T-cell (primary cell): ENCODE data around the gene TDRD3. TPM values are rescaled to one million over a fixed set of nuclear protein-coding genes. Genes with fewer than 3 reads are reported as not detected.

ENCODE experiments used
- ATAC-seq, 4 experiments: fragments of 200-7000 bp in 3 of 4; fragments of 150-1000 bp in 1 of 4; cut with Tn5 transposase; replicated peaks in 1 of 4; 1 replicate in 3 of 4; 2 replicates in 1 of 4; pipeline ENCODE4 v1.10.0; 2021; ENCODE audit warnings: moderate library complexity in 3 of 4, mild to moderate bottlenecking in 2 of 4, moderate number of reproducible peaks in 1 of 4
- CTCF ChIA-PET, 2 donors: fragments of 300-600 bp; sonication (Branson Sonifier 250); formaldehyde crosslinking; loops; one replicate each; lab custom pipeline; 2022; ENCODE audit warnings: antibody characterized with exemption in 2 of 2; lab: Charles Lee
- POLR2A ChIA-PET, 2 donors: fragments of 300-600 bp; sonication (Branson Sonifier 250); formaldehyde crosslinking; loops; one replicate each; lab custom pipeline; 2022; ENCODE audit warnings: antibody characterized with exemption in 2 of 2; lab: Charles Lee
- DNase-seq, 35 experiments: peaks; one replicate each; pipeline versions ENCODE4 v3.0.0 to v3.0.0-alpha.2; 2013 to 2023
- H3K27ac ChIP-seq: one replicate; pipeline ENCODE4 v1.5.1; 2013; ENCODE audit warnings: low read length
- H3K27me3 ChIP-seq, 2 experiments: replicated peaks in 1 of 2; 1 replicate in 1 of 2; 2 replicates in 1 of 2; pipeline versions ENCODE4 v1.6.1 to v1.7.0; 2013; ENCODE audit warnings: low read length in 1 of 2, mixed read lengths in 1 of 2; ENCODE audit not compliant: control insufficient read depth in 2 of 2, insufficient read depth in 2 of 2; ENCODE audit errors: extremely low read depth in 1 of 2
- H3K36me3 ChIP-seq, 2 donors: 1 replicate in 1 of 2; 2 replicates in 1 of 2; pipeline versions ENCODE4 v1.6.1 to v1.7.0; 2013; ENCODE audit warnings: low read length in 1 of 2; ENCODE audit not compliant: control insufficient read depth in 2 of 2, insufficient read depth in 1 of 2; ENCODE audit errors: extremely low read depth in 1 of 2
- H3K4me1 ChIP-seq, 2 experiments: 1 replicate in 1 of 2; 2 replicates in 1 of 2; pipeline versions ENCODE4 v1.6.1 to v1.7.0; 2013; ENCODE audit warnings: low read length in 2 of 2, mixed read lengths in 1 of 2; ENCODE audit not compliant: insufficient read depth in 2 of 2, control insufficient read depth in 1 of 2; ENCODE audit errors: extremely low read depth in 1 of 2
- H3K4me3 ChIP-seq, 2 donors: 1 replicate in 1 of 2; 2 replicates in 1 of 2; pipeline versions ENCODE4 v1.5.1 to v1.7.0; 2013; ENCODE audit warnings: mild to moderate bottlenecking in 2 of 2, low read length in 1 of 2, moderate library complexity in 1 of 2; ENCODE audit not compliant: control insufficient read depth in 1 of 2; ENCODE audit errors: extremely low read depth in 1 of 2
- H3K9me3 ChIP-seq: 2 replicates; pipeline ENCODE4 v1.7.0; 2013
- H3K27ac Mint-ChIP-seq, 2 donors: one replicate each; pipeline ENCODE4 v1.8.0; 2020 to 2021; ENCODE audit warnings: mild to moderate bottlenecking in 2 of 2, mixed read lengths in 2 of 2
- H3K27me3 Mint-ChIP-seq, 2 donors: one replicate each; pipeline ENCODE4 v1.8.0; 2021 to 2022; ENCODE audit warnings: mixed read lengths in 2 of 2
- H3K36me3 Mint-ChIP-seq: one replicate; pipeline ENCODE4 v1.8.0; 2021; ENCODE audit warnings: mixed read lengths
- H3K4me1 Mint-ChIP-seq, 3 donors: one replicate each; pipeline ENCODE4 v1.8.0; 2020 to 2022; ENCODE audit warnings: mixed read lengths in 3 of 3, mild to moderate bottlenecking in 1 of 3
- H3K4me3 Mint-ChIP-seq, 3 donors: one replicate each; pipeline ENCODE4 v1.8.0; 2020 to 2022; ENCODE audit warnings: mild to moderate bottlenecking in 3 of 3, mixed read lengths in 3 of 3, moderate library complexity in 3 of 3
- H3K9me3 Mint-ChIP-seq, 3 donors: one replicate each; pipeline ENCODE4 v1.8.0; 2020 to 2022; ENCODE audit warnings: mixed read lengths in 3 of 3
- WGBS: methylation state at CpG from one replicate; pipeline ENCODE4 v1.1.5; 2013; ENCODE audit warnings: missing lambda C conversion rate; ENCODE audit not compliant: insufficient coverage; 5-methylcytosine and 5-hydroxymethylcytosine counted together
- total RNA-seq, 35 experiments: library from RNA in 6 of 35; stranded (reverse) in 6 of 35; fragments of 120-200 nt in 1 of 35; gene quantifications; one replicate each; pipeline versions ENCODE4 v1.2.1 to v1.2.4 and lab custom pipeline; 2013 to 2026

Gene TDRD3
- total RNA-seq, 5 donors from 2014 or later (not counting 1 experiment from before 2014, with no cell fraction given): 23.6 to 30.4 (median 26.8) TPM

- H3K36me3 Mint-ChIP-seq: no peaks in the 10 kb centered on the region
- Histone ChIP-seq H3K27me3 (no peaks in the 10 kb centered on the region), H3K36me3 (no peaks in the 10 kb centered on the region), H3K27ac (no peak overlapping the region), H3K4me1 (no peaks in the 10 kb centered on the region), H3K9me3 (no peaks in the 10 kb centered on the region), H3K4me3 (no peak overlapping the region)
- no peak for DNase-seq
- H3K27ac Mint-ChIP-seq: no peak overlapping the region
- H3K4me3 Mint-ChIP-seq: no peak overlapping the region
- WGBS: 86% methylated on average over 7 of the region's 9 CpGs
- H3K4me1 Mint-ChIP-seq: no peaks in the 10 kb centered on the region
- no peak for ATAC-seq
- CTCF ChIA-PET: no interaction called here
- POLR2A ChIA-PET: no interaction called here
- H3K9me3 Mint-ChIP-seq: no peaks in the 10 kb centered on the region
- H3K27me3 Mint-ChIP-seq: peaks cover 0 to 3% of the 10 kb centered on the region in 2 donors
These were observed 186.3 kb downstream of the TDRD3 start for GRCh38 chr13:60583196-60583888.

GRCh38 chr13:60583911-60584753 lies 187.1 kb downstream of the TDRD3 start:
- WGBS: 66% methylated on average over 6 of the region's 15 CpGs
- CTCF ChIA-PET: no interaction called here

GRCh38 chr13:60584976-60585375 lies 188.0 kb downstream of the TDRD3 start:
- no peak for DNase-seq
- peaks cover 0 to 3% of the 10 kb centered on the region in 2 donors for H3K27me3 Mint-ChIP-seq
- Histone ChIP-seq H3K27me3 (no peaks in the 10 kb centered on the region), H3K4me1 (no peaks in the 10 kb centered on the region), H3K27ac (no peak overlapping the region), H3K9me3 (no peaks in the 10 kb centered on the region), H3K36me3 (no peaks in the 10 kb centered on the region), H3K4me3 (no peak overlapping the region)
- no peak overlapping the region for H3K27ac Mint-ChIP-seq
- ChIA-PET CTCF (no interaction called here), POLR2A (no interaction called here)
- no peak for ATAC-seq
- no peaks in the 10 kb centered on the region for H3K4me1 Mint-ChIP-seq
- H3K36me3 Mint-ChIP-seq: no peaks in the 10 kb centered on the region
- WGBS: 89% methylated on average over 10 of the region's 11 CpGs
- no peak overlapping the region for H3K4me3 Mint-ChIP-seq
- no peaks in the 10 kb centered on the region for H3K9me3 Mint-ChIP-seq

More at GRCh38 chr13:60583911-60584753, 187.1 kb downstream of the TDRD3 start:
- no peak for DNase-seq
- no peaks in the 10 kb centered on the region for H3K4me1 ChIP-seq
- no peak overlapping the region for H3K27ac ChIP-seq
- H3K36me3 ChIP-seq: no peaks in the 10 kb centered on the region
- H3K27me3 ChIP-seq: no peaks in the 10 kb centered on the region
- no peaks in the 10 kb centered on the region for H3K9me3 Mint-ChIP-seq
- H3K4me3 ChIP-seq: no peak overlapping the region
- ATAC-seq: no peak
- no peak overlapping the region for H3K4me3 Mint-ChIP-seq
- no peaks in the 10 kb centered on the region for H3K36me3 Mint-ChIP-seq
- peaks cover 0 to 3% of the 10 kb centered on the region in 2 donors for H3K27me3 Mint-ChIP-seq
- no peaks in the 10 kb centered on the region for H3K9me3 ChIP-seq
- no peak overlapping the region for H3K27ac Mint-ChIP-seq
- POLR2A ChIA-PET: no interaction called here
- no peaks in the 10 kb centered on the region for H3K4me1 Mint-ChIP-seq

GRCh38 chr13:60590800-60591747 lies 194.1 kb downstream of the TDRD3 start:
- ATAC-seq (no peak), DNase-seq (no peak)
- CTCF ChIA-PET: no interaction called here
- 62% methylated on average over 11 of the region's 18 CpGs for WGBS
- H3K9me3 ChIP-seq: no peaks in the 10 kb centered on the region
- H3K36me3 Mint-ChIP-seq: no peaks in the 10 kb centered on the region
- H3K4me3 Mint-ChIP-seq: no peak overlapping the region
- POLR2A ChIA-PET: no interaction called here
- no peaks in the 10 kb centered on the region for H3K27me3 ChIP-seq
- H3K36me3 ChIP-seq: no peaks in the 10 kb centered on the region
- no peak overlapping the region for H3K4me3 ChIP-seq
- H3K9me3 Mint-ChIP-seq: no peaks in the 10 kb centered on the region
- no peaks in the 10 kb centered on the region for H3K4me1 Mint-ChIP-seq
- H3K27ac Mint-ChIP-seq: no peak overlapping the region
- peaks cover 0 to 8% of the 10 kb centered on the region in 2 donors for H3K27me3 Mint-ChIP-seq
- H3K4me1 ChIP-seq: no peaks in the 10 kb centered on the region
- no peak overlapping the region for H3K27ac ChIP-seq

GRCh38 chr13:60603049-60603448 lies 206.0 kb downstream of the TDRD3 start:
- no peak overlapping the region for H3K4me3 Mint-ChIP-seq
- POLR2A ChIA-PET: no interaction called here
- CTCF ChIA-PET: no interaction called here
- Histone ChIP-seq H3K4me1 (no peaks in the 10 kb centered on the region), H3K27me3 (no peaks in the 10 kb centered on the region), H3K4me3 (no peak overlapping the region), H3K27ac (no peak overlapping the region), H3K9me3 (no peaks in the 10 kb centered on the region), H3K36me3 (no peaks in the 10 kb centered on the region)
- no peak for DNase-seq
- no peaks in the 10 kb centered on the region for H3K36me3 Mint-ChIP-seq
- peaks cover 0 to 4% of the 10 kb centered on the region in 2 donors for H3K27me3 Mint-ChIP-seq
- H3K27ac Mint-ChIP-seq: no peak overlapping the region
- ATAC-seq: no peak
- 58% methylated on average over 1 of the region's 2 CpGs for WGBS
- no peaks in the 10 kb centered on the region for H3K9me3 Mint-ChIP-seq
- H3K4me1 Mint-ChIP-seq: no peaks in the 10 kb centered on the region

GRCh38 chr13:60604058-60604457 lies 207.0 kb downstream of the TDRD3 start:
- H3K27me3 ChIP-seq: no peaks in the 10 kb centered on the region
- H3K4me1 Mint-ChIP-seq: no peaks in the 10 kb centered on the region
- peaks cover 0 to 4% of the 10 kb centered on the region in 2 donors for H3K27me3 Mint-ChIP-seq
- WGBS: no CpG with 5 or more reads among the region's 6 CpGs
- H3K4me1 ChIP-seq: no peaks in the 10 kb centered on the region
- no peaks in the 10 kb centered on the region for H3K36me3 Mint-ChIP-seq
- H3K4me3 Mint-ChIP-seq: no peak overlapping the region
- no peaks in the 10 kb centered on the region for H3K9me3 ChIP-seq
- H3K9me3 Mint-ChIP-seq: no peaks in the 10 kb centered on the region
- no peak for ATAC-seq
- H3K4me3 ChIP-seq: no peak overlapping the region
- no peaks in the 10 kb centered on the region for H3K36me3 ChIP-seq
- no peak overlapping the region for H3K27ac Mint-ChIP-seq
- ChIA-PET CTCF (no interaction called here), POLR2A (no interaction called here)
- no peak overlapping the region for H3K27ac ChIP-seq
- no peak for DNase-seq
